Liver (tissue), 9 donors: Measurements from ENCODE around the gene PGBD5. TPM values are rescaled to one million over a fixed set of nuclear protein-coding genes. Genes with fewer than 3 reads are reported as not detected.
A peak's percentile ranks its signal among the peaks of the same experiment; 100 is the strongest.

Experiments used
- DNase-seq: peaks from one replicate; pipeline ENCODE4 v3.0.0-alpha.2; 2017; ENCODE audit warnings: low spot score
- H3K27ac ChIP-seq, 2 donors: one replicate each; pipeline ENCODE4 v1.7.0; 2013; ENCODE audit warnings: inconsistent platforms in 2 of 2, low read length in 2 of 2, control low read depth in 1 of 2, low read depth in 1 of 2, mild to moderate bottlenecking in 1 of 2
- H3K27me3 ChIP-seq, 4 donors: one replicate each; pipeline versions ENCODE4 v1.6.1 to v1.7.0; 2013; ENCODE audit warnings: low read length in 3 of 4, inconsistent platforms in 1 of 4, mild to moderate bottlenecking in 1 of 4, moderate library complexity in 1 of 4; ENCODE audit not compliant: control insufficient read depth in 4 of 4, insufficient read depth in 4 of 4
- H3K36me3 ChIP-seq, 4 donors: one replicate each; pipeline versions ENCODE4 v1.6.1 to v1.7.0; 2013; ENCODE audit warnings: low read length in 3 of 4, mild to moderate bottlenecking in 3 of 4, low read depth in 1 of 4, moderate library complexity in 1 of 4; ENCODE audit not compliant: control insufficient read depth in 4 of 4, insufficient read depth in 3 of 4
- H3K4me1 ChIP-seq, 4 donors: one replicate each; pipeline versions ENCODE4 v1.6.1 to v1.7.0; 2013; ENCODE audit warnings: low read length in 3 of 4, mild to moderate bottlenecking in 3 of 4, moderate library complexity in 1 of 4; ENCODE audit not compliant: control insufficient read depth in 4 of 4, insufficient read depth in 4 of 4
- H3K4me3 ChIP-seq, 3 donors: one replicate each; pipeline versions ENCODE4 v1.6.1 to v1.7.0; 2013; ENCODE audit warnings: low read length in 3 of 3, control low read depth in 1 of 3, low read depth in 1 of 3, mild to moderate bottlenecking in 1 of 3
- H3K9ac ChIP-seq, 2 donors: one replicate each; pipeline ENCODE4 v1.7.0; 2013; ENCODE audit warnings: low read length in 2 of 2, mild to moderate bottlenecking in 2 of 2, moderate library complexity in 2 of 2, control low read depth in 1 of 2, low read depth in 1 of 2
- H3K9me3 ChIP-seq, 4 donors: one replicate each; pipeline versions ENCODE4 v1.6.1 to v1.7.0; 2013; ENCODE audit warnings: low read length in 3 of 4; ENCODE audit not compliant: control insufficient read depth in 4 of 4
- EGR1 ChIP-seq, 2 donors: IDR thresholded peaks; 2 replicates each; pipeline ENCODE4 v1.6.1; 2016 to 2018; ENCODE audit warnings: antibody characterized with exemption in 2 of 2, low read depth in 2 of 2
- FOXA1 ChIP-seq: IDR thresholded peaks from 2 replicates; pipeline ENCODE4 v1.6.1; 2016; ENCODE audit warnings: antibody characterized with exemption
- FOXA2 ChIP-seq: IDR thresholded peaks from 2 replicates; pipeline ENCODE4 v1.6.1; 2016; ENCODE audit warnings: antibody characterized with exemption
- GABPA ChIP-seq, 2 donors: IDR thresholded peaks in 1 of 2; conservative IDR thresholded peaks in 1 of 2; 2 replicates each; pipeline ENCODE4 v1.6.1; 2016; ENCODE audit warnings: antibody characterized with exemption in 2 of 2, mild to moderate bottlenecking in 1 of 2, moderate library complexity in 1 of 2
- HNF4G ChIP-seq: IDR thresholded peaks from 2 replicates; pipeline ENCODE4 v1.6.1; 2016; ENCODE audit warnings: antibody characterized with exemption
- JUND ChIP-seq, 2 donors: IDR thresholded peaks; 2 replicates each; pipeline ENCODE4 v1.6.1; 2016; ENCODE audit warnings: antibody characterized with exemption in 2 of 2
- MAX ChIP-seq: IDR thresholded peaks from 2 replicates; pipeline ENCODE4 v1.6.1; 2016; ENCODE audit warnings: antibody characterized with exemption
- NR2F2 ChIP-seq: IDR thresholded peaks from 2 replicates; pipeline ENCODE4 v1.6.1; 2016; ENCODE audit warnings: antibody characterized with exemption
- RAD21 ChIP-seq, 2 donors: IDR thresholded peaks; 2 replicates each; pipeline ENCODE4 v1.6.1; 2016; ENCODE audit warnings: antibody characterized with exemption in 2 of 2, mild to moderate bottlenecking in 2 of 2
- RXRA ChIP-seq, 2 donors: IDR thresholded peaks; 2 replicates each; pipeline ENCODE4 v1.6.1; 2017 to 2018; ENCODE audit warnings: antibody characterized with exemption in 2 of 2, mild to moderate bottlenecking in 1 of 2
- SP1 ChIP-seq: IDR thresholded peaks from 2 replicates; pipeline ENCODE4 v1.6.1; 2018; ENCODE audit warnings: antibody characterized with exemption, mild to moderate bottlenecking
- TAF1 ChIP-seq: conservative IDR thresholded peaks from 2 replicates; pipeline ENCODE4 v1.6.1; 2016; ENCODE audit warnings: antibody characterized with exemption, mild to moderate bottlenecking
- YY1 ChIP-seq: IDR thresholded peaks from 2 replicates; pipeline ENCODE4 v1.6.1; 2016; ENCODE audit warnings: antibody characterized with exemption, mild to moderate bottlenecking
- WGBS: extraction: QIAGEN DNeasy Blood & Tissue Kit; methylation state at CpG from one replicate; pipeline ENCODE4 v1.1.7; 2013; 5-methylcytosine and 5-hydroxymethylcytosine counted together
- polyA plus RNA-seq, 2 donors: library from polyadenylated mRNA; stranded (reverse) in 1 of 2; unstranded in 1 of 2; fragments of 200-250 nt in 1 of 2; fragments of >200 nt in 1 of 2; fragmentation: Nextera tagmentation in 1 of 2; extraction: Ambion mirVana in 1 of 2; gene quantifications; one replicate each; pipeline versions ENCODE4 v1.2.1 to v1.2.3, GENCODE V29; 2013 to 2015
- total RNA-seq, 2 donors: library from RNA; depleted of rRNA; stranded (reverse); fragments of >200 nt; gene quantifications; one replicate each; pipeline ENCODE4 v1.2.3, GENCODE V29; 2014
- TF ChIP-seq, protein P1 (sequence below): IDR thresholded peaks from 2 replicates; pipeline ENCODE4 v1.6.1; 2016; ENCODE audit warnings: antibody characterized with exemption, mild to moderate bottlenecking
- TF ChIP-seq, protein P2 (sequence below): IDR thresholded peaks from 2 replicates; pipeline ENCODE4 v1.6.1; 2016; ENCODE audit warnings: antibody characterized with exemption
- donor health status: healthy.
- donor health status: healthy.
- donor health status: healthy.
- donor health status: healthy.
- donor health status: healthy.

PGBD5 gene
- total and polyA plus RNA-seq, 4 donors = 0.88 to 5.4 (median 2.7) TPM

GRCh38 chr1:230416430-230416829, 9.7 kb downstream of the PGBD5 start:
- Histone ChIP-seq H3K4me3 (no peak overlapping the region), H3K27me3 (no peaks in the 10 kb centered on the region), H3K4me1 (no peaks in the 10 kb centered on the region), H3K9ac (no peak overlapping the region), H3K27ac (no peak overlapping the region), H3K36me3 (no peaks in the 10 kb centered on the region), H3K9me3 (no peaks in the 10 kb centered on the region)
- TF ChIP-seq JUND (IDR thresholded peaks at IDR 0.05) (no peak), TAF1 (no peak), RAD21 (IDR thresholded peaks at IDR 0.05) (no peak), YY1 (no peak), RXRA (IDR thresholded peaks at IDR 0.05) (no peak), EGR1 (IDR thresholded peaks at IDR 0.05; ENCODE audit: low read depth in 2 of 2) (no peak), MAX (no peak), FOXA1 (no peak), NR2F2 (no peak), FOXA2 (no peak), HNF4G (no peak)
- TF ChIP-seq, protein P1, sequence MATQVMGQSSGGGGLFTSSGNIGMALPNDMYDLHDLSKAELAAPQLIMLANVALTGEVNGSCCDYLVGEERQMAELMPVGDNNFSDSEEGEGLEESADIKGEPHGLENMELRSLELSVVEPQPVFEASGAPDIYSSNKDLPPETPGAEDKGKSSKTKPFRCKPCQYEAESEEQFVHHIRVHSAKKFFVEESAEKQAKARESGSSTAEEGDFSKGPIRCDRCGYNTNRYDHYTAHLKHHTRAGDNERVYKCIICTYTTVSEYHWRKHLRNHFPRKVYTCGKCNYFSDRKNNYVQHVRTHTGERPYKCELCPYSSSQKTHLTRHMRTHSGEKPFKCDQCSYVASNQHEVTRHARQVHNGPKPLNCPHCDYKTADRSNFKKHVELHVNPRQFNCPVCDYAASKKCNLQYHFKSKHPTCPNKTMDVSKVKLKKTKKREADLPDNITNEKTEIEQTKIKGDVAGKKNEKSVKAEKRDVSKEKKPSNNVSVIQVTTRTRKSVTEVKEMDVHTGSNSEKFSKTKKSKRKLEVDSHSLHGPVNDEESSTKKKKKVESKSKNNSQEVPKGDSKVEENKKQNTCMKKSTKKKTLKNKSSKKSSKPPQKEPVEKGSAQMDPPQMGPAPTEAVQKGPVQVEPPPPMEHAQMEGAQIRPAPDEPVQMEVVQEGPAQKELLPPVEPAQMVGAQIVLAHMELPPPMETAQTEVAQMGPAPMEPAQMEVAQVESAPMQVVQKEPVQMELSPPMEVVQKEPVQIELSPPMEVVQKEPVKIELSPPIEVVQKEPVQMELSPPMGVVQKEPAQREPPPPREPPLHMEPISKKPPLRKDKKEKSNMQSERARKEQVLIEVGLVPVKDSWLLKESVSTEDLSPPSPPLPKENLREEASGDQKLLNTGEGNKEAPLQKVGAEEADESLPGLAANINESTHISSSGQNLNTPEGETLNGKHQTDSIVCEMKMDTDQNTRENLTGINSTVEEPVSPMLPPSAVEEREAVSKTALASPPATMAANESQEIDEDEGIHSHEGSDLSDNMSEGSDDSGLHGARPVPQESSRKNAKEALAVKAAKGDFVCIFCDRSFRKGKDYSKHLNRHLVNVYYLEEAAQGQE = no peak
- TF ChIP-seq, protein P2, sequence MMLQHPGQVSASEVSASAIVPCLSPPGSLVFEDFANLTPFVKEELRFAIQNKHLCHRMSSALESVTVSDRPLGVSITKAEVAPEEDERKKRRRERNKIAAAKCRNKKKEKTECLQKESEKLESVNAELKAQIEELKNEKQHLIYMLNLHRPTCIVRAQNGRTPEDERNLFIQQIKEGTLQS = no peak
- no peak for DNase-seq
- WGBS = 85% methylated on average over 7 of the region's 7 CpGs

DNA sequence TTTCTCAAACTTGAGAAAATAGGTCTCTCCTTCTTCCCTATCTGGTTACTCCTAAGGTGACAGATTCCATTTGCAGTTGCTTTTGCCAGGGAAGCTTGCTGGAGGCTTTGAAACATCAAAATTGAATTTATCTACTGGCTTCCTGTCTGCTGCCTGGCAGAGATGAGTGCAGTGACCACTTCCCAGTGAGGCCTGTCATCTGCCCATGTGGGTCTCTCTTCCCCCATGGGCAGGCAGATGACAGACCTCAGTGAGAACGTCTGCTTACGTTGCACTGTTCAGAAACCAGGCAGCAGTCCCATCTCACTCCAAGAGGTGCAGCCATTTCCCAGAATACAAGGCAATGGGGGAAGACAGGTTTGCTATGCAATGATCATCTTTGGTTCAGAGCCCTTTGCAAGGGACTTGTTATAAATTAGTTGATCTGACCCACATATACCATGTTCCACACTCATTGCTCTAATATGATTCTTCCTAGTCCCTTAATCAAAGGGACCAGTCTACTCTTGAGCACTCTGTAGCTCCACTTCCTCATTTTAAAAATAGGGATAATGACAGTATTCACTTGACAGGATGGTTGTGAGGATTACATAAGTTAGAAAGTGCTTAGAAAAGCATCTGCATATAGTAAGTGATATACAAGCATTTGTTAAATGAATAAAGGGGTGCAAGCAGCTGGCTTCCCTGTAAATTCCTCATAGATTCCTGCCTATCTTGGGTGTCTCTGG, 10.6 kb downstream of the PGBD5 start:
- H3K9me3 ChIP-seq = no peaks in the 10 kb centered on the region
- no peaks in the 10 kb centered on the region for H3K36me3 ChIP-seq
- H3K27me3 ChIP-seq = no peaks in the 10 kb centered on the region
- DNase-seq = peak; percentile 5
- H3K4me3 ChIP-seq = no peak overlapping the region
- TF ChIP-seq, protein P2 = no peak
- TF ChIP-seq EGR1 (IDR thresholded peaks at IDR 0.05; ENCODE audit: low read depth in 2 of 2) = no peak
- no peak for TF ChIP-seq FOXA2
- TF ChIP-seq GABPA (IDR thresholded peaks at IDR 0.05 in 1 of 2, conservative IDR thresholded peaks at IDR 0.05 in 1 of 2) = no peak
- TF ChIP-seq SP1 = no peak
- peaks cover 0 to 2% (median 0%) of the 10 kb centered on the region in 4 donors for H3K4me1 ChIP-seq
- no peak overlapping the region for H3K27ac ChIP-seq
- H3K9ac ChIP-seq = no peak overlapping the region
- WGBS = 87% methylated on average over 2 of the region's 2 CpGs
